Measurements from ENCODE around the gene SPRR2B.
"Not testable (repeated sequence)": the region's sequence is repeated elsewhere in the genome, so short reads cannot be mapped to it uniquely, and the experiment has no call there.

SPRR2B gene

GRCh38 chr1:153071511-153071910 is at the start of gene SPRR2B:
Gene SPRR2B (minus strand): TSS chr1:153071611. CDS start chr1:153070839, 772 bp downstream.
- DNase-seq = no peak

GRCh38 chr1:153120945-153121344 is 49.5 kb upstream of the SPRR2B start:
- no peak for DNase-seq

GRCh38 chr1:153119491-153119971 is 48.1 kb upstream of the SPRR2B start:
- DNase-seq = no peak

- not testable (repeated sequence) for DNase-seq
Observed at GRCh38 chr1:153115264-153115663, 43.9 kb upstream of the SPRR2B start.

GRCh38 chr1:153113416-153113815 is 42.0 kb upstream of the SPRR2B start, which contains the start of gene SPRR2F:
Gene SPRR2F (minus strand): TSS chr1:153113516. CDS start chr1:153112733, 783 bp downstream.
- DNase-seq = no peak

- not testable (repeated sequence) for DNase-seq
Observed at GRCh38 chr1:153112454-153112853, 41.0 kb upstream of the SPRR2B start.

- DNase-seq = no peak
Observed at GRCh38 chr1:153100245-153100644, 28.8 kb upstream of the SPRR2B start.

GRCh38 chr1:153099461-153100045 is 28.1 kb upstream of the SPRR2B start:
- DNase-seq = no peak

- no peak for DNase-seq
Observed at GRCh38 chr1:153095764-153096163, 24.4 kb upstream of the SPRR2B start.

- no peak for DNase-seq
Observed at GRCh38 chr1:153094426-153094825, 23.0 kb upstream of the SPRR2B start, which contains the start of gene SPRR2E. Gene SPRR2E (minus strand): TSS chr1:153094526. CDS start chr1:153093751, 775 bp downstream.

GRCh38 chr1:153087652-153088051 is 16.2 kb upstream of the SPRR2B start:
- no peak for DNase-seq

- DNase-seq = no peak
Observed at GRCh38 chr1:153081736-153082135, 10.3 kb upstream of the SPRR2B start.

- DNase-seq = no peak
Observed at GRCh38 chr1:153072806-153073726, 1.7 kb upstream of the SPRR2B start.

GRCh38 chr1:153070243-153070642 is 1.2 kb downstream of the SPRR2B start:
- DNase-seq = no peak

GRCh38 chr1:153058826-153059784 is 12.3 kb downstream of the SPRR2B start:
- DNase-seq = no peak

- no peak for DNase-seq
Observed at GRCh38 chr1:153058154-153058553, 13.3 kb downstream of the SPRR2B start.

- no peak for DNase-seq
Observed at GRCh38 chr1:153057375-153057774, 14.0 kb downstream of the SPRR2B start, which contains the start of gene SPRR2A. Gene SPRR2A (minus strand): TSS chr1:153057512. CDS start chr1:153056735, 777 bp downstream.

GRCh38 chr1:153056111-153056510 is 15.3 kb downstream of the SPRR2B start:
- DNase-seq = not testable (repeated sequence)

GRCh38 chr1:153049211-153049610 is 22.2 kb downstream of the SPRR2B start:
- DNase-seq = no peak

GRCh38 chr1:153040950-153041631 is 30.3 kb downstream of the SPRR2B start, which contains the start of gene SPRR2D:
Gene SPRR2D (minus strand): TSS chr1:153041120. CDS start chr1:153040346, 774 bp downstream.
- DNase-seq = no peak

- no peak for DNase-seq
Observed at GRCh38 chr1:153035211-153035610, 36.2 kb downstream of the SPRR2B start.

All from left hindlimb (tissue), 1 donor.